ENCODE data around the gene RPL39L. TPM values are rescaled to one million over a fixed set of nuclear protein-coding genes. Genes with fewer than 3 reads are reported as not detected.

RPL39L gene
- total and polyA plus RNA-seq, 2 of the 13 experiments (the other 11 are each of a cell fraction or from before 2014, with no cell fraction given) = not detected

- TF ChIP-seq, protein P1, sequence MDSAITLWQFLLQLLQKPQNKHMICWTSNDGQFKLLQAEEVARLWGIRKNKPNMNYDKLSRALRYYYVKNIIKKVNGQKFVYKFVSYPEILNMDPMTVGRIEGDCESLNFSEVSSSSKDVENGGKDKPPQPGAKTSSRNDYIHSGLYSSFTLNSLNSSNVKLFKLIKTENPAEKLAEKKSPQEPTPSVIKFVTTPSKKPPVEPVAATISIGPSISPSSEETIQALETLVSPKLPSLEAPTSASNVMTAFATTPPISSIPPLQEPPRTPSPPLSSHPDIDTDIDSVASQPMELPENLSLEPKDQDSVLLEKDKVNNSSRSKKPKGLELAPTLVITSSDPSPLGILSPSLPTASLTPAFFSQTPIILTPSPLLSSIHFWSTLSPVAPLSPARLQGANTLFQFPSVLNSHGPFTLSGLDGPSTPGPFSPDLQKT (CRISPR knock-in tag; IDR thresholded peaks at IDR 0.05; ENCODE audit: borderline replicate concordance) = no peak
- TF ChIP-seq SOX5 (CRISPR knock-in tag; IDR thresholded peaks at IDR 0.05; ENCODE audit: borderline replicate concordance) = no peak
- TF ChIP-seq CBX5 (CRISPR knock-in tag; IDR thresholded peaks at IDR 0.05; ENCODE audit: borderline replicate concordance) = no peak
- TF ChIP-seq, protein P2, sequence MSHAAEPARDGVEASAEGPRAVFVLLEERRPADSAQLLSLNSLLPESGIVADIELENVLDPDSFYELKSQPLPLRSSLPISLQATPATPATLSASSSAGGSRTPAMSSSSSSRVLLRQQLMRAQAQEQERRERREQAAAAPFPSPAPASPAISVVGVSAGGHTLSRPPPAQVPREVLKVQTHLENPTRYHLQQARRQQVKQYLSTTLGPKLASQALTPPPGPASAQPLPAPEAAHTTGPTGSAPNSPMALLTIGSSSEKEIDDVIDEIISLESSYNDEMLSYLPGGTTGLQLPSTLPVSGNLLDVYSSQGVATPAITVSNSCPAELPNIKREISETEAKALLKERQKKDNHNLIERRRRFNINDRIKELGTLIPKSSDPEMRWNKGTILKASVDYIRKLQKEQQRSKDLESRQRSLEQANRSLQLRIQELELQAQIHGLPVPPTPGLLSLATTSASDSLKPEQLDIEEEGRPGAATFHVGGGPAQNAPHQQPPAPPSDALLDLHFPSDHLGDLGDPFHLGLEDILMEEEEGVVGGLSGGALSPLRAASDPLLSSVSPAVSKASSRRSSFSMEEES (CRISPR knock-in tag; IDR thresholded peaks at IDR 0.05) = 0 out of 2 replicates have a peak, but pooled peaks have one; percentile 28
- TF ChIP-seq RBM22 (optimal IDR thresholded peaks at IDR 0.05; ENCODE audit: low read length) = no peak
- no peak for TF ChIP-seq GPN1 (CRISPR knock-in tag; IDR thresholded peaks at IDR 0.05; ENCODE audit: borderline replicate concordance)
- no peak for TF ChIP-seq SMYD3 (CRISPR knock-in tag; IDR thresholded peaks at IDR 0.05)
- TF ChIP-seq, protein P3, sequence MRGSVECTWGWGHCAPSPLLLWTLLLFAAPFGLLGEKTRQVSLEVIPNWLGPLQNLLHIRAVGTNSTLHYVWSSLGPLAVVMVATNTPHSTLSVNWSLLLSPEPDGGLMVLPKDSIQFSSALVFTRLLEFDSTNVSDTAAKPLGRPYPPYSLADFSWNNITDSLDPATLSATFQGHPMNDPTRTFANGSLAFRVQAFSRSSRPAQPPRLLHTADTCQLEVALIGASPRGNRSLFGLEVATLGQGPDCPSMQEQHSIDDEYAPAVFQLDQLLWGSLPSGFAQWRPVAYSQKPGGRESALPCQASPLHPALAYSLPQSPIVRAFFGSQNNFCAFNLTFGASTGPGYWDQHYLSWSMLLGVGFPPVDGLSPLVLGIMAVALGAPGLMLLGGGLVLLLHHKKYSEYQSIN (CRISPR knock-in tag; IDR thresholded peaks at IDR 0.05; ENCODE audit: borderline replicate concordance) = no peak
- no peak for TF ChIP-seq ZBTB21 (CRISPR knock-in tag; IDR thresholded peaks at IDR 0.05)
- peak; percentile 46 for TF ChIP-seq YY1 (IDR thresholded peaks at IDR 0.05; ENCODE audit: insufficient read depth, insufficient replicate concordance, low read depth, low read length)
- TF ChIP-seq PAXIP1 (CRISPR knock-in tag; conservative IDR thresholded peaks at IDR 0.05) = peak; percentile 83
- no peak for TF ChIP-seq ZNF720 (CRISPR knock-in tag; IDR thresholded peaks at IDR 0.05)
- TF ChIP-seq RELA (CRISPR knock-in tag; IDR thresholded peaks at IDR 0.05) = no peak
- no peak for TF ChIP-seq ZNF672 (CRISPR knock-in tag; IDR thresholded peaks at IDR 0.05)
- TF ChIP-seq, protein P4, sequence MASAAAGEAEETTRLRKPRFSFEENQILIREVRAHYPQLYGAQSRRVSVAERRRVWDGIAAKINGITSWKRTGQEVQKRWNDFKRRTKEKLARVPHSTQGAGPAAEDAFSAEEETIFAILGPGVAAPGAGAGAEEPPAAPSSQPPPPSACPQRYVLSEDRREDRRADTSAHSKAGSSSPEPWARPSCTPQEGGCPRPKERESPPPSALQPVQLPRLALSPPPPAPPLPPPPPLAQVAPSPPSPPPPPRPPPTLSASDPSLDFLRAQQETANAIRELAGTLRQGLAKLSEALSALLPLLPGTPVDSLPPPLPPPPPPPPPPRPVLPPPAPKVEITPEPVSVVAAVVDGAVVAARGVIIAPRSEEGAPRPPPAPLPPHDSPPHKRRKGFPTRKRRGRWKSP (CRISPR knock-in tag; IDR thresholded peaks at IDR 0.05) = no peak
- no peak for TF ChIP-seq MYC (CRISPR knock-in tag; IDR thresholded peaks at IDR 0.05; ENCODE audit: borderline replicate concordance)
- no peak for TF ChIP-seq CEBPB (IDR thresholded peaks at IDR 0.05; ENCODE audit: borderline replicate concordance, low read depth, low read length)
- TF ChIP-seq GTF3A (CRISPR knock-in tag; conservative IDR thresholded peaks at IDR 0.05) = no peak
- no peak for TF ChIP-seq ZKSCAN5 (CRISPR knock-in tag; IDR thresholded peaks at IDR 0.05)
- no peak for TF ChIP-seq ZNF747 (CRISPR knock-in tag; IDR thresholded peaks at IDR 0.05; ENCODE audit: borderline replicate concordance)
- TF ChIP-seq RFX1 (IDR thresholded peaks at IDR 0.05) = no peak
- TF ChIP-seq ZNF367 (CRISPR knock-in tag; IDR thresholded peaks at IDR 0.05; ENCODE audit: borderline replicate concordance) = no peak
- TF ChIP-seq ZNF136 (CRISPR knock-in tag; IDR thresholded peaks at IDR 0.05; ENCODE audit: low read depth) = no peak
Measured at GRCh38 chr3:187080799-187081450, 58.4 kb downstream of the RPL39L start (continued).

Measured in HepG2 (cell line).